ENCODE results near the gene MBTD1. TPM values are rescaled to one million over a fixed set of nuclear protein-coding genes. Genes with fewer than 3 reads are reported as not detected.
"Not testable (repeated sequence)": the region's sequence is repeated elsewhere in the genome, so short reads cannot be mapped to it uniquely, and the experiment has no call there.

Gene MBTD1
- total RNA-seq, 1 donor from 2014 or later: 15.2 TPM

DNA sequence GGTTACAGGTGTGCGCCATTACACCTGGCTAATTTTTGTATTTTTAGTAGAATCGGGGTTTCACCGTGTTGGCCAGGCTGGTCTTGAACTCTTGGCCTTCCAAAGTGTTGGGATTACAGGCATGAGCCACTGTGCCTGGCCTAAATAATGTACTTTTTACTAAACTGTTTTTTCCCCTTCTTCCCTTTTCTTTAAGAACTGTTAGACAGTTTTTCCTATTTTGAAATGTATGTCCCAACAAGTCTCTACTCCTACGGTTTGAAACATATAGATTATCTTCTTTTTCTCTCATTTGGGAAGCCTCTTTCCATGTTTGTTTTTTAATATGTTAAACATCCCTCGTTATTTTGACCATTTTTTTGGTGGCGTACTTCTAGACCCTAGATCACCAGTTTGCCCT is 10.1 kb upstream of the MBTD1 start:
- H3K27me3 ChIP-seq (ENCODE audit: low read depth): no peaks in the 10 kb centered on the region
- no peak overlapping the region for H3K27ac ChIP-seq
- H3K4me3 ChIP-seq: no peak overlapping the region
- no peaks in the 10 kb centered on the region for H3K9me3 ChIP-seq
- TF ChIP-seq, protein P1, sequence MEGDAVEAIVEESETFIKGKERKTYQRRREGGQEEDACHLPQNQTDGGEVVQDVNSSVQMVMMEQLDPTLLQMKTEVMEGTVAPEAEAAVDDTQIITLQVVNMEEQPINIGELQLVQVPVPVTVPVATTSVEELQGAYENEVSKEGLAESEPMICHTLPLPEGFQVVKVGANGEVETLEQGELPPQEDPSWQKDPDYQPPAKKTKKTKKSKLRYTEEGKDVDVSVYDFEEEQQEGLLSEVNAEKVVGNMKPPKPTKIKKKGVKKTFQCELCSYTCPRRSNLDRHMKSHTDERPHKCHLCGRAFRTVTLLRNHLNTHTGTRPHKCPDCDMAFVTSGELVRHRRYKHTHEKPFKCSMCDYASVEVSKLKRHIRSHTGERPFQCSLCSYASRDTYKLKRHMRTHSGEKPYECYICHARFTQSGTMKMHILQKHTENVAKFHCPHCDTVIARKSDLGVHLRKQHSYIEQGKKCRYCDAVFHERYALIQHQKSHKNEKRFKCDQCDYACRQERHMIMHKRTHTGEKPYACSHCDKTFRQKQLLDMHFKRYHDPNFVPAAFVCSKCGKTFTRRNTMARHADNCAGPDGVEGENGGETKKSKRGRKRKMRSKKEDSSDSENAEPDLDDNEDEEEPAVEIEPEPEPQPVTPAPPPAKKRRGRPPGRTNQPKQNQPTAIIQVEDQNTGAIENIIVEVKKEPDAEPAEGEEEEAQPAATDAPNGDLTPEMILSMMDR (IDR thresholded peaks at IDR 0.05): no peak
- intact Hi-C loops (cut with DNase I): no loop called here
- H3K4me1 ChIP-seq: no peaks in the 10 kb centered on the region
- DNase-seq (no peak), ATAC-seq (no peak)
- H3K36me3 ChIP-seq: peaks cover 98% of the 10 kb centered on the region

DNA sequence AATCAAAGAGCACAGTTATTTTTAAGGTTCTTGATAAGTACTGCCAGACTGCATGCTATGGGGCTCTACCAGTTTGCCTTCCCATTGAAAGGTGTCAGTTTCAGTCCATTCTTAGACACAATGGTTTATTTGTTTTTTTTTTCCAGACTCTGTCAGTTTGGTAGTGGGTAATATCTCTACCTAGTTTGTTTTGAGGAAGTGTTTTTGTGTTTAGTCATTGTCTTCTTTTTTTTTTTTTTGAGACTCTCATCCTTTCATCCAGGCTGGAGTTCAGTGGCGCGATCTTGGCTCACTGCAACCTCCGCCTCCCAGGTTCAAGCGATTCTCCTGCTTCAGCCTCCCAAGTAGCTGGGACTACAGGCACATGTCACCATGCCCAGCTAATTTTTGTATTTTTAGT is 4.6 kb upstream of the MBTD1 start:
- H3K27me3 ChIP-seq (ENCODE audit: low read depth); intact Hi-C loops (cut with DNase I); H3K4me3 ChIP-seq; H3K9me3 ChIP-seq; DNase-seq; H3K27ac ChIP-seq; ATAC-seq: not testable (repeated sequence)
- H3K36me3 ChIP-seq: peaks cover 69% of the 10 kb centered on the region
- H3K4me1 ChIP-seq: peaks cover 20% of the 10 kb centered on the region

GRCh38 chr17:51263006-51263405 is 3.2 kb upstream of the MBTD1 start:
- Histone ChIP-seq H3K36me3 (peaks cover 55% of the 10 kb centered on the region), H3K9me3 (no peaks in the 10 kb centered on the region), H3K4me3 (no peak overlapping the region), H3K4me1 (peaks cover 32% of the 10 kb centered on the region), H3K27me3 (ENCODE audit: low read depth) (no peaks in the 10 kb centered on the region), H3K27ac (no peak overlapping the region)
- ATAC-seq (no peak), DNase-seq (no peak)
- TF ChIP-seq, protein P1 (IDR thresholded peaks at IDR 0.05): no peak
- intact Hi-C loops (cut with DNase I): no loop called here

- ATAC-seq (no peak), DNase-seq (no peak)
- peak overlapping the region; percentile 95 for H3K4me3 ChIP-seq
- TF ChIP-seq, protein P1 (IDR thresholded peaks at IDR 0.05): no peak
- peaks cover 38% of the 10 kb centered on the region for H3K36me3 ChIP-seq
- H3K27ac ChIP-seq: peak overlapping the region; percentile 98
- peaks cover 47% of the 10 kb centered on the region for H3K4me1 ChIP-seq
- H3K9me3 ChIP-seq: no peaks in the 10 kb centered on the region
- no peaks in the 10 kb centered on the region for H3K27me3 ChIP-seq (ENCODE audit: low read depth)
- intact Hi-C loops (cut with DNase I): no loop called here
Observed at GRCh38 chr17:51261024-51261963, 1.4 kb upstream of the MBTD1 start.

- TF ChIP-seq, protein P1 (IDR thresholded peaks at IDR 0.05): no peak
- peaks cover 33% of the 10 kb centered on the region for H3K36me3 ChIP-seq
- H3K4me1 ChIP-seq: peaks cover 55% of the 10 kb centered on the region
- intact Hi-C loops (cut with DNase I): no loop called here
- ATAC-seq (peak; percentile 98), DNase-seq (peak; percentile 98)
- peak within 1 kb of the TSS; percentile 95 for H3K4me3 ChIP-seq
- H3K27ac ChIP-seq: peak within 1 kb of the TSS; percentile 98
- H3K27me3 ChIP-seq (ENCODE audit: low read depth): no peaks in the 10 kb centered on the region
- H3K9me3 ChIP-seq: no peaks in the 10 kb centered on the region
Observed at GRCh38 chr17:51260237-51261023, 581 bp upstream of the MBTD1 start, which contains the start of gene UTP18. Gene UTP18, plus strand, starts transcription at chr17:51260546. Its CDS starts 39 bp downstream, at chr17:51260585.

Measured in lower lobe of right lung (tissue), 2 donors.